Measurements from ENCODE around the gene GSG1L.

GRCh38 chr16:27841911-27842310, 221.6 kb downstream of the GSG1L start:
- TF ChIP-seq CTCF (IDR thresholded peaks at IDR 0.05; ENCODE audit: low read depth, low read length) (no peak), POLR2A (IDR thresholded peaks at IDR 0.05; ENCODE audit: extremely low read depth, insufficient read length) (no peak), MAX (IDR thresholded peaks at IDR 0.05; ENCODE audit: low read depth, low read length) (no peak), MYC (IDR thresholded peaks at IDR 0.05; ENCODE audit: low read depth, low read length) (no peak)

Measured in NB4 (cell line).